Middle frontal gyrus (tissue), 1 donor: ENCODE results near the gene OSBPL3.

Experiments
- DNase-seq: peaks from one replicate; pipeline ENCODE4 v3.0.0-alpha.2; 2015; ENCODE audit warnings: low spot score; ENCODE audit errors: extremely low spot score

The OSBPL3 gene

DNA sequence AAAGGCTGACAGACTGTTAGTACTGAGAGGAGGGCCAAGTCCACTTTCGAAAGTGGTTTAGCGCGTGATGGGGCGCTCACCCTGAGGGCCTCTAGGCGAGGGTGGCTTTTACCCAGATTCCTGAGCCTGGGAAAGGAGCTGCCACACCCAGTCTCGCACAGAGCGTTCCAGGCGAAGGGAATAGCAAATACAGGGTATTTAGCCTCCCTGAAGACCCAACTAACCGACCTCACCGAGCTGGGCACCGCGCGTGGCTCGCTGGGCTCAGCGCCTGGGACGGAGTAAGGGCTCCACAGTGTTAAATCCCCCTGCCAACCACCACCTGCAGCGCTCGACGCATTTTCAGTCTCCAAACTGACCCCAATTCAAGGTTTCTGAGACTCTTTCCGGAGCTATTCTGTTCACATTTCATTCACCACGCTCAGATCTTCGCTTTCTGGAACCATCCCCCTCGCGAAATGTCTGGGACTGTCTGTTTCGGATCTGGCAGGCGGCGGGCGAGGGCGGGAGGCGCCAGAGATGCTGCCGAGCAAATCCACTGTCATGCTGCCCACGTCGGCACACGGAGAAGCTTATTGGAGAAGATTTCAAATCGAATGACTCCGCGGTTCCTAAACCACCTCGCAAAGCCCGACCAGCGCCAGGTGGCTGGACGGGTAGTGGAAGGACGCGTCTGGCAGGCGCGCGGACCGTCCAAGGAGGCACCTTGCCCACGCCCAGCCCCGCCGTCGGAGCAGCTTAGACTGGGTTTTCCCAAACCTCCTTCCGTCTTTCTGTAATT is 1.4 kb upstream of the OSBPL3 start:
- peak; percentile 76 for DNase-seq

DNA sequence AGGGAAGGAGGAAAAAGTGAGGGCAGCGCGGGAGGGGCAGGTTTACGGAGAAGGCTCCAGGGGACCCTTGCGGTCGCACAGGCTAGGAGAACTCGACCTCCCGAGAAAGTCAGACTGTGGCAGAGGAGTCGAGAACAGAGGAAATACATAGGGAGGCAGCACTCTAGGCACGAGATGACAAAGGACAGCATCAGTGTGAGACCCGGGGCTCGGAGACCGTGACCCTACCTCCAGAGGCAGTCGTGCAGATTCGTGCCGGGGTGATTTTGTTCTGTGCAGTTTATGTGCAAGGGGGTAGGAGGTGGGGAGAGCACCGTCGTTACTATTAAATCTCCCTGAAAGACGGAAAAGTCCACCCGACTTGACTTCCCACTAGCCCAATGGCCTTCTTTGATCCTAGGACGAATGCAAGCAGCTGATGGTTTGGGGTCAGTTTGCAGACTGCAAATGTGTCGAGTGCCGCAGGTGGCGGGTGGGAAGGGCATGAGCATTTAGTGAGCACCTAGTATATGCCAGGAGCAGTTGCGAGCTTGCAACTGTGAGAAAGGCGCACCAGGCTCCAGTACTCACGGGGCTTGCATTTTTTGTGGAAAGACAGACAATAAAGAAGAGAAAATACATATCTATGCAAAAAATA is 674 bp upstream of the OSBPL3 start:
- no peak for DNase-seq

DNA sequence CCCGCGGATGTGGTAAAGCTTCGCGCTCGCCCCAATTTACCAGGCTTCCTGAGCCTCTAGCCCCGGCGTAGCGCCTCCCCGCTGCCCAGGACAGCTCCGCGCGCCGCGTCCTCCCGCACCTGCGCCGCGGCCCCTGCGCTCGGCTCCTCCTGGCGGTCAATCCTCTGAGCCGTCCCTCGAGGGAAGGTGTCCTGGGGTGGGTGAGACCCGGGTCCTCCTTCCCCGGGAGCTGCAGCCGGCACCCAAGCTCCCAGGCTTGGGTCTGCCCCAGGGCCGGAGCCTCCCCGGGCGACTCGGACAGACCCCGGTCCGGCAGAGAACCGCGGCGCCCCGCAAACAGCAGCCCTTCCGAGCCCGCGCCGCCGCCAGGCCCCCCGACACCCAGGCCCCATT is 512 bp downstream of the OSBPL3 start:
- DNase-seq = no peak

DNA sequence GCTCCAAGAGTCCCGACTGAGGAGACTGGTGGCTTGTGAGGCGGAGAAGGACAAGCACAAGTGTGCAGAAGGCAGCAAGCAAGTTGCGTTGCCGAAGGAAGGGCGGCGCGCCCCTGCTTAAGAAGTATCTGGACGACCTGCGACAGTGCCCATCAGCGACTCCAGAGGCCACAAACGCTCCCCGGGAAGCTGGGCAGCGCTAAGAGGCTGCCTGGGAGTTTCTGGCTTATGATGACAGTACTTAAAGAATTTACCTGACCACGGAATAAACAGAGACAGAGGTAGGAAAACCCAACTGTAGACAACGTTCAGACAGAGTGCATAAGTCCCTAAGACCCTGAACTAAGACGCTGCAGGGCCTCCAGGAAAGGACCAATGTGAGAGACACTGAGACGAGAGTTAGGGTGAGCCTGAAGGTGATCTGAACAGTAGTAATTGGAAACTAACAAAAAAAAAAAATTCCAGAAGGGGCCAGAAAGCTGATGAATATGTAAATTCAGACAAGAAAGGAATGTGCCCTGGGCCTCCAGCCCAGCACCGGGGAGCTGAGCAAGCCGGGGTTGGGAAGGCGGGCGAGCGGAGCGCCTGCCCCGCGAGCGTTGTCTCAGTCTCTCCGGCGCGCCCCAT is 1.0 kb downstream of the OSBPL3 start:
- DNase-seq = no peak

DNA sequence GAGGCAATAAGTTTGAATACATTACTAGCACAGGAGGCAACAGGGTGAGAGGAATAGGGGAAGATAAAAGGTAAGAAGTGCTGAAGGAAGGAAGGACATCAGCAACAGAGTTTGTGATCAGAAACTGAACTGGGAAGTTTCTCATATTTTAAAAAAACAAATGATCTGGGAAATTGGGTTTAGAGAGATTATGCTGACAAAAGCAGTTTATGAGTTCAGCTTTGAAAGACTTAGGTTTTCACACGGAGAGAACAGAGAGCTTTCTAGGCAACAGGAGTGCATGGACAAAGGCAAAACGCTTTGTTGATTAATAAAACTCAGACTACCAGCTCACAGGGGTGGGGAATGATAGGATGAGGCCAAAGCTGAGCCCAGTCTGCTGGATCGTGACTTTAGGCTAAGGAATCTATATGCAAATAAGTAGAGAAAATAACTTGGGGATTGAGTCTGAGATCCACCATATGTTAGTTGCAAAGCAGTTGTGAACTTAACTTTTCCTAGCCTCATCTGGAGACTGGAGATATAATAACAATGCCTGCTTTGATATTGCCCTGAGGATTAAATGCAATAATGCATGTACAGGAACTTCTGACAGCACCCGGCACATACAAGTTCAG is 4.2 kb downstream of the OSBPL3 start:
- no peak for DNase-seq

DNA sequence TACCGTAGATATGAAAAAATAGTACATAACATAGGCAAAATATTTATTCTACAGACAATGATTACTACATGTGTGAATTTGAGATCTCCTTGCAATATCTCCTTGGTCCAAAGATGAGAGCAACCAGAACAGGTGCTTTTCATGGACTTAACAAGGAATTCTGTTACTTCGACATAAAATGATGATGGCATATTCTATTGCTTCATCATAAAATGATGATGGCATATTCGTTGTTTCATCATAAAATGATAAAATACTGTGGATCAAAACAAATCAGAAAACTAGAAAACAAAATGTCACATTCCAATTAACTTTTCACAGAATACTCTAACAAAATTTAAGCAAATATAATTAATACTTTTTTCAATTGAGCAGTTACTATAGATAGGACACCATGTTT is 4.8 kb downstream of the OSBPL3 start:
- no peak for DNase-seq

DNA sequence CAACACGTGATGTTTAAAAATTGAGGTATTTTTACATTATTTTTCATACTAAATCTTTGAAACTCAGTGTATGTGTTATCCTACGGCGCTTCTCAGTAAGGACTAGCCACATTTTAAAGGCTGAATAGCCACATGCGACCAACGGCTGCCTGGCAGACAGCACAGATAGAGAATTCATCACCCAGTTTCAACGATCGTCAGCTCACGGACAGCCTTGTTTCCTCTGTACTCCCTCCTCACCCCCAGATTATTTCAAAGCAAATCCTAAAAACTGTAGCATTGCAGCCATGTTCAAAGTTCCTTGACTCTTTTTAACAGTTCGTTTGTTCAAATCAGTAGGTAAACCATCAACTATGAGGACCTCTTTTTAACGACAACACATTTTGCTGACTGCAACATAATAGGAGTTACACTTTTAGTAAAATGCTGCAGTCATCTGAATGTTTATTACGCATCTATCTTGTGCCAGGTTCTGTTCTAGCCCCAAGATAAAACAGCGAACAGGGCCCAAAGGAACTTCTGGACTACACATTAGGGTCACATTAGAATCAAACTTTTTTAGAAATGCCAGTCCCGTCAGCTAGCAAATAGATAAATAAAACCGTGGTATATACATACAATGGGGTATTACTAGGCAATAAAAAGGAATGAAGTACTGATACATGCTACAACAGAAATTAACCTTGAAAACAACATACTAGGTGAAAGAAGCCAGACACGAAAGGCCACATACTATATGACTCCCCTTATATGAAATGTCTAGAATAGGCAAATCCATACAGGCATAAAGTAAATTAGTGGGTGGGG is 5.7 kb downstream of the OSBPL3 start:
- no peak for DNase-seq

DNA sequence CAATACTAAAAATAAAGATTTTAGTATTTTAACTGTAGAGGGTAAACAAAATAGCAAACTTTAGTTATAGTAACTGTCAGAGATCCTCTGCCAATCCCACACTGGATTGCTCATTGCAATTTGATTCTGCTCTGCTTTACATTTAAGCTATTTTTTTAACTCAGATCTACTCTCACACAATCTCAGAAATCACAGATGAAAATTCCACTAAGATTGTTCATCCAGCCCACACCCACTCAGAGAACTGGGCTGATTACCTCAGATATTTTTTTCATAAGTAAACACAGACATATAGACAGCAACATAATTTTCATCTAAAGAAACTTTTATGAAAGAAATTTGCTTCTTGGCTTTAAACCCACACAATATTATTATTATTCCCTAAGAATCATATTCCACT is 7.0 kb downstream of the OSBPL3 start:
- no peak for DNase-seq

DNA sequence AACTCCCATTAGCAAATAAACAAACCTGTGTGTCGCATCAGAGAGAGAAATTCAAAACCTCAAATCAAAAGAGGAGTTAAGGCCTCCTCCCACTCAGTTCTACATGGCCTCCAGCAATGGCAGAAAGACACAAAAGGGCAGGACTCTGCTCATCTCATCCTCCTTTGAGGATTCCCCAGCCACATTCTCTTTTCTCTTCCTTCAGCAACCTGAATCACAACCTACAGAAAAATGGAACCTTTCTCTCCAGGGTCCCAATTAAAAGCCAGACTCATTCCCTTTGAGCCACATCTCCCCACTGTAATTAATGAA is 7.9 kb downstream of the OSBPL3 start:
- DNase-seq = no peak

DNA sequence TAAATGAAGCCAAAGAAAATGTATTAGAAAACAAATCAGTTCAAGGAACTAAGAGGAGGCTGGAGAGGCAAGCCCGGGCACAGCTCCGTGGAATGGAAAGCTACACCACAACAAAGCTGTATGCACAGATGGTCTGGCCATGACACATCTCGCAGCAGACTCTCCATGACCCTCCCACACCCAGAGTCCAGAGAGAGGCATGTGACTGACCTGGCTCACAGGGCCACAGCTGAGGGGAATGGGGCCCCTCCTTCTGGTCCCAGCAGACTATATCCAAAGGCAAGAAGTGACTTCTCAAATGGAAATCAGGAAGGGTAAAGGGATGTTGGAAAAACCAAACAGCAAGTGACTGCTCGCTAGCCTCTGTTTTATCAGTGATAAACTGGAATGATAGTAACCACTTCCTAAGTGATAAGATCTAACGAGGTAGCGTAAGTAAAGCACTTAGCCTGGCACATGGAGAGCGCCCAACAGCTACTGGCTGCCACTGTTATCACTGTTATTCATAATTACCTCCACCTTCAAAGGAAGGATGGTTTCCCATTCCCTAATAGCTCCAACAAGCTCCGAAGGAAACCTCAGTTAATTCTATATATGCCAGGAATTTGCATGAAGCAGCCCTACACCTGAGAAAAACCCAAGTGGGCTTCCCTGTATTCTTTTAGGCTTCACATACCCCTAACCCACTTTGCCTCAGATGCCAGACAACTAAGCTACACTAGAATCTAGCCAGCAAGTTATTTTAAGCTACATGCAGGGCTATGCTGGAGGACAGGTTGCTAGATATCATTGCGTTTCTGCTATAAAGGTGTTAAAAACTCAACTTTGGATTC is 8.4 kb downstream of the OSBPL3 start:
- DNase-seq = no peak

DNA sequence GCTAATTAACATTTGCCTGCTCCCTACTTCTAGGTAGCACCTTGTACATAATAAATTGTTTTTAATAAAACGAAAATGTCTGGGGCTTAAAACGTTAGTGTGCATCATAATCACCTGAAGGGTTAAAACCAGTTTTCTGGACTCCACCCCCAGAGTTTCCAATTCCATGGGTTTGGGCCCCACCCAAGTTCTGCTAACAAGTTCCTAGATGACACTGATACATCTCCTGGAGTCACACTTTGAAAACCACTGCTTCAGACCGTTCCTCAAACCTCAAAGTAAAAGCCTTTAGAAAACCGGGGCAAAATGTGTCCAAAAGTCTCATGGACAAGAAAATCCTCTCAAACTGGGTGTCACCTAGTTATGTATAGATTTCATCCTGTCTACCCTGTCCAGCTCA is 9.3 kb downstream of the OSBPL3 start:
- DNase-seq = no peak

DNA sequence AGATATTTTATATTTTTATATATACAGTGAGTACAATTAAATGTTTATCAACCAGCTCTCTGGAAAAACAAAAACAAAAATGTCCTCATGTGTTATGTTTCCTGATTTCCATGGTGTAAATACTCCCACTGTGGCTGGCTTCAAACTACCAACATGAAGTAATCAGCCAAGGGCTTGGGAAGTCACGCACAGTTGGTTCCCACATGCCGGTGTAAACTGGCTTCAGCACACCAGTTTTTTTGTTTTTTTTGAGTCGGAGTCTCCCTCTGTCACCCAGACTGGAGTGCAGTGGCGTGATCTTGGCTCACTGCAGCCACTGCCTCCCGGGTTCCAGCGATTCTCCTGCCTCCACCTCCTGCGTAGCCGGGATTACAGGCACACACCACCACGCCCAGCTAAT is 11.8 kb downstream of the OSBPL3 start:
- DNase-seq = no peak

DNA sequence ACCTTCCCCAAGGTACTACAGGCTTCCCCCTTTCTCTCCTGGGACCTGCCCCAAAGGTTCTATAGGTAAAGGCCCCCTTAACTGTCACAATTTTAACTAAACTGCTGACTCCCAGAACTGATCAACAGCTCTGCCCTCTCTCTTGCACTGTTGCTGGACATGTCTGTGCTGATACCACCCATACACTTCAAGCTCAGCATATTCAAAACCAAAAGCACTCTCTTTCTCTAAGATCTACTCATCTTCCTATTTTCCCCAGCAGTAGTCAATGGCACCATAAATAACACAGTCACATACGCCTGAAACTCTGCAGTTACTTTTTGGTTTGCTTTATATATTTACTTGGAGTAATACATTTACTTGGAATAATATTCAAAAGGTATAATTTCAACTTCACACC is 12.3 kb downstream of the OSBPL3 start:
- DNase-seq = no peak

DNA sequence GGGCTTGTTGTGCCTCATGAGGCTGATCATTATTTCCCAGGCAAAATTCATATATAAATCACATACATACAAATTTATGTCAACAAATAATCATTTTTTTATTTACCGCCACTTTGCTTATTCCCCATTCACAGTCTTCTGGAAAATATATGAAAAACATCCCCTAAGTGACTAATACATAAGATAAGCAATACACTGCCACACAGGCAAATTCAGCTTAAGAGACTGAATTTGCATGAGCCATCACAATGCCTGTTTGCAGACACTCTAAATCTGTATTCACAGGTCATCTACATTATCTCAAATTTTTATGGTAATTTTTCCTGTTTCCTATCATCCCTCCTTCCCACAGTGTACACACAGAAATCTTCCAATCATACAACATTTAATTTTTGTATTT is 13.2 kb downstream of the OSBPL3 start:
- DNase-seq = no peak

DNA sequence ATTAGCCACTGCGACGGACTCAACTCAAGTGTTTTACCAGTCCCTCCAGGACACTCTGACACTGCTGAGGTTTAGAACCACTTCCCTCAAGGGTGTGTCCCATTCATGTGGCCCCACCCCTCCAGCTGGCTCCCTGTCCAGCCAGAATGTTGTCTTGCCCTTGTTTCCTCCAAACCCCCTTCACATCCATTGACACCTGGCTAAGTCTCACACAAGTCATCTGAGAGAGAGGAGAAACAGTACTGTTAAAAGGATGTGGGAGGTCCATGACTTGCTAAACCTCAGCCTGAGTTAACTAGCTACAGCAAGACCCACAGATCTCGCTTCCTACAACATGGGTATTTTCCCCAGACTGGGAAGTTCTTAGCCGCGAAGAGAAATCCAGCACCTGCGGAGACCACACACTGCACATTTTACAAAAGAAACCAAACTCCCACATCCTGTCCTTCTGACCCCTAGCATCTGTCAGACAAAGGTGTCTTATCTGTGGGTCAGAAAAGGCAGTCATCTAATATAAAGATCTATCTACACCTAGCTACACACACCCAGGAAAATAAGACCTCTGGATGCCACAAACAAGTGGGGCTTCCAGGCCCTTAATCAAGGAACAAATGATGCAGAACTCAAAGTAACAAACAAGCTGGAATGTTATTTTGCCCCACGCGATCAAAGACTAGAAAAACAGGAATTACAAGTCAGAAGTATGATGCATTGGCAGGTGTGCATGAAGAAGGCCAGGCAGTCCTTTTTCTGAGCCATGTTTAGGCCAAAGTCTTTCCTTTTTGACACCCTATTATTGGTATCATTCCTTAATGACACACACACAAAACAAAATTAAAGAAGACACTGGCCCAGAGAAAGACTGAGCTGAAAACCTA is 13.9 kb downstream of the OSBPL3 start:
- DNase-seq = no peak

DNA sequence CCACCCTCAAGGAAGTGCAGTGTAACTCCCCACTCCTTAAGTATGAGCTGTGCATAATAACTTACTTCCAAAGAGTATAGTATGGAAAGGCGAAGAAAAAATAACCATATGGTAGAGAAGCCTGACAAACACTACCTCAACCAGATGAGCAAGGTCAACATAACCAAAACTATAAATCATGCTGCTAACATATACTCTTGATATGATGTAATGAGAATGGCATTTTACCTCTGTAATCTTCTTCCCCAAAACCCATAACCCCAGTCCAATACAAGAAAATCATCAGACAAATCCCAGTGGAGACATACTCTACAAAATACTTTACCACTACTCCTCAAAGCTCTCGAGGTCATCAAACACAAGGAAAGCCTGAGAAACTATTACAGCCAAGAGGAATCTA is 15.8 kb downstream of the OSBPL3 start:
- DNase-seq = no peak

DNA sequence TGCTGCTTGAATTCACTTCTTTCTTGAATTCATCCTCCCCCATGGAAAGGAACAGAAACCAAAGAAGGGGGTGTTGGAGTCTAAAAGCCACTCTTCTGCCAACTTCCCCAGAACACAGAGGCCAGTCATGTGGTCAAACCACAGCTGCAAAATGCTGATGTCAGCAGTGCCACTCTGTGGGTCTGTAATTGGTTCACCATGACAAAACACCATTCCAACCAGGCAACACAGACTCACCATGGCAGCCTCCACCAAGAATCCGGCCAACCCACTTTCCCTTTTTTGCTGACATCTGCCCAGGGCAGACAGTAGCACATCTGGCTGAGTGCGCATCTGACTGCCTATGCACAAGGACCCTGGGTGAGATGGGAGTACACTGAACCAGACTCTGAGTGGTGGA is 16.8 kb downstream of the OSBPL3 start:
- no peak for DNase-seq

DNA sequence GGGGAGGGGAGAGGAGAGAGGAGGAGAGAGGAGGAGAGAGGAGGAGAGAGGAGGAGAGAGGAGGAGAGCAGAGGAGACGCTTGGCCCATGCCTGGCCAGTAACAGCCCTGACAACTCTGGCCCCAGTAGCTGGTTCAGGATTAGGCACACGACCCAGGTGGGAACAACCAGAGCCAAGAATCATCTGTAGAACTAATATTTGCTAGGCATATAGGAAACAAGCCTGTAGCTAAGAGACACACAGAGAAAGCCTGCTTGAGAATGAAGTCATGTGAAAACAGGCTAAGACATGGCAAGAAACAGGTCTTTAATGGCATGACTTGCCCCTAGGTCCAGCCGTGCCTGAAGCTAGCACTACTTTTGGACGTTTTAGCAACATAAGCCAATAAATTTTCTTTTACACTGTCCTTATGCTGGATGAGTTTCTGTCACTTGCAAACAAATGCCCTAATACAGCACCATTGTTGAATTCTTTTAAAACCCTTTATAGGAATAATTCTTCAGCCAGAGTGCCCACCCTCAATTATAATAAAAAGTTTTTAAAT is 17.5 kb downstream of the OSBPL3 start:
- DNase-seq = no peak

DNA sequence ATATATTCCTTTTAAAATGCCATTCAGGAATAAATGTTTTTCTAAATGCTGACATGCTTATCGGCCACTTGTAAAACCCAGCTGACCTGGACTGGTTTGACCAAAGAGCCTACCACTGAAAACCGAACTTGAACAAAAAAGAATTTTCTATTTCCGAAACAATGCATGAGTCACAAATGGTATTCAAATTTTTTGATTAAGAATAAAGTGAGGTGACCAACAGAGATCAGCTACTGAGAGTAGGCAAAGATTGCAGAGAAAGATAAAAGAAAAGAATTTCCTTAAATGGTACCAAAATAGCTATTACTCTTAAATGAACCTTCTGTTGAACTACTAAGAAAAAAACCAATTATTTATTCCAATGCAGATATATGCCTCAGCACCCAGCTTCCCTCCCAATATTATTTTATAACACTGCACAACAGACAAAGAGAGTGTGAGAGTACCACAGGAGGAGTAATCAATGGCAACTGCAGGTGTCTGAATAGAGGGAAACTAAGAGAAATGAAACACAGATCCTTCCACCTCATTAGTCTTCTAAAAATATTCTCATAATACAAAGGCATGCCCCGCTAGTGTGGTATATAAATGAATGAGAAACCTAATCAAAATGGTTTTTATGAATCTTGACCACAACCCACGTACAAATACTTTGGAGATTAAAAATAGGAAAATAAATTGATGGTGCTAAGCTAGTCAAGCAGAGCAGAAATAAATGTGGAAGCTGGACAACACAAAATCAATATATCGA is 20.1 kb downstream of the OSBPL3 start:
- DNase-seq = no peak
